ENCODE data around the gene ACSS1.

Gene ACSS1

DNA sequence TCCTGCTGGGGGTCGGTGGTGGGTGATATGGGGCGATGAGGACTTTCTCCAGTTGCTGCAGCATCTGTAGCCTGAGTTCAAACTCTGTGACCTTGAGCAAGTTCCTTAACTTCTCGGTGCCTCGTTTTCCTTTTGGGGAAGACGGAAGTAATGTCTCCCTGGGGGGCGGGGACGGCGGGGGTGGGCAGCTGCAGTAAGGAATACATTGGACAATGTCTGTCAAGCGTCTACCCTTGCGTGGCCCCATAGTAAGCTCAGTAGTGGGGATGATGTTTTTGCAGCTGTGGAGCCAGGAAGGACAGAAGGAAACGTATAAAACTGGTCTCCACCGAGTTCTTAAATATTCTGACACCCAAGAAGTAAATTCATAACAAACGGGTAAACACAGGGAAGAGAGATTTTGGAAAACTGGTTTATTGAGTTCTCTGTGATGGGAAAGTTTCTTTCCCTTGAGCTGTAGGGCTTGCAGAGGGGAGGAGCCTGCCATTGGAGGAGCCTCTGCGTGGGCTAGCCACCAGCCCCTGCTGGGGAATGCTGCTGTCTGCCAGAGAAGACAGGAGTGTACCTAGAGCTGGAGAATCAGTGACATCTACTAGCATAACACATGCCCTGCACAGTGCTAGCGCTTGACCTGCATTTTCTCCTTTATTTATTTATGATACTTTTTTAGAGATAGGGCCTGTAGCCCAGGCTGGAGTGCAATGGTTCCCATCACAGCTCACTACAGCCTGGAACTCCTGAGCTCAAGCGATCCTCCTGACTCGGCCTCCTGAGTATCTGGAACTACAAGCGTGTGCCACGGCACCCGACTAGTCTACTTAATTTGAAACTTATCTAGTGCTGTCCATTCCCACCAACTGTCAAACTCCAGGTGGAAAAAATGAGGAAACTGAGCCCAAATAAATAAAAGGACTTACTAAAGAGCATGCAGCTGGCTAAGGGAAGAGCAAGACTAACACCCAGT is 1.2 kb upstream of the ACSS1 start:
- no peak for DNase-seq (ENCODE audit: low spot score)
- TF ChIP-seq, protein P1, sequence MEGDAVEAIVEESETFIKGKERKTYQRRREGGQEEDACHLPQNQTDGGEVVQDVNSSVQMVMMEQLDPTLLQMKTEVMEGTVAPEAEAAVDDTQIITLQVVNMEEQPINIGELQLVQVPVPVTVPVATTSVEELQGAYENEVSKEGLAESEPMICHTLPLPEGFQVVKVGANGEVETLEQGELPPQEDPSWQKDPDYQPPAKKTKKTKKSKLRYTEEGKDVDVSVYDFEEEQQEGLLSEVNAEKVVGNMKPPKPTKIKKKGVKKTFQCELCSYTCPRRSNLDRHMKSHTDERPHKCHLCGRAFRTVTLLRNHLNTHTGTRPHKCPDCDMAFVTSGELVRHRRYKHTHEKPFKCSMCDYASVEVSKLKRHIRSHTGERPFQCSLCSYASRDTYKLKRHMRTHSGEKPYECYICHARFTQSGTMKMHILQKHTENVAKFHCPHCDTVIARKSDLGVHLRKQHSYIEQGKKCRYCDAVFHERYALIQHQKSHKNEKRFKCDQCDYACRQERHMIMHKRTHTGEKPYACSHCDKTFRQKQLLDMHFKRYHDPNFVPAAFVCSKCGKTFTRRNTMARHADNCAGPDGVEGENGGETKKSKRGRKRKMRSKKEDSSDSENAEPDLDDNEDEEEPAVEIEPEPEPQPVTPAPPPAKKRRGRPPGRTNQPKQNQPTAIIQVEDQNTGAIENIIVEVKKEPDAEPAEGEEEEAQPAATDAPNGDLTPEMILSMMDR (IDR thresholded peaks at IDR 0.05; ENCODE audit: extremely low read depth, missing control alignments): no peak

DNA sequence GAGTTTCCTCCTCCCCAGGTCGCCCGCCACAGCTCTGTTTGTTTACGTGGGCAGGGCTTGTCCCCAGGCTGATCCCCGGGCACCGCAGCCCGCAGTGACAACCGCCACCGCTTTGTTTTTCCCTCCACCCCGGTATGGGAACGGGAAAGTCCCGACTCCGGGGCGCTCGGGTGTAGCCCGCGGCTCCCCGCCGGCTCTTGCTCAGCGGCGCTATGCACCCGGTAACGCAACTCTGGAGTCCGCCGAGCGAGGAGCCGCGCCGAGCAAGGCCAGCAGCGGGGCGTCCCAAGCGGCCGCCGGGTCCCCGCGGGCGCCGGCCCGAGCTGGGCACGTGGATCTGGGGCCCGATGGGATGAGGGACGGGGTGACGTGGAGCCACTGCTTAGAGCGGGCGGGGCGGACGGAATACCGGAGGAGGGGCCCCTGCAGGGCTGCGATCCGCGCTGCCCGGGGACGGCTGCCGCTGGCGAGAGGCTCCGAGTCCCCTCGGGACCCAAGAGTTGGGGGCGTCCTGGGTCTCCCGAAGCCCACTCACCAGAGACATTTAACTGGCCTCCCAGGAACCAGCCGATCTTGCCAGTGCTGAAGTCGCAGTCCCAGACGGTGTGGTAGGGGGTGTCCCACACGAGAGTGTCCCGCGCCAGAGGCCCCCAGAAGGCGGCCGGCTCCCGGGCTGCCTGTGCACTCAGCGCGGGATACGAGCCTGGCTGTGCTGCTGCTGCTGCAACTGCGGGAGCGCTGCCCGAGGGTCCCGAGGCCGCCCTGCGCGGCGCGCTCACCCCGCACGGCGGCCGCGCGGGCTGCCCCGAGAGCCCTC is 497 bp downstream of the ACSS1 start:
- peak; percentile 78 for DNase-seq (ENCODE audit: low spot score)

DNA sequence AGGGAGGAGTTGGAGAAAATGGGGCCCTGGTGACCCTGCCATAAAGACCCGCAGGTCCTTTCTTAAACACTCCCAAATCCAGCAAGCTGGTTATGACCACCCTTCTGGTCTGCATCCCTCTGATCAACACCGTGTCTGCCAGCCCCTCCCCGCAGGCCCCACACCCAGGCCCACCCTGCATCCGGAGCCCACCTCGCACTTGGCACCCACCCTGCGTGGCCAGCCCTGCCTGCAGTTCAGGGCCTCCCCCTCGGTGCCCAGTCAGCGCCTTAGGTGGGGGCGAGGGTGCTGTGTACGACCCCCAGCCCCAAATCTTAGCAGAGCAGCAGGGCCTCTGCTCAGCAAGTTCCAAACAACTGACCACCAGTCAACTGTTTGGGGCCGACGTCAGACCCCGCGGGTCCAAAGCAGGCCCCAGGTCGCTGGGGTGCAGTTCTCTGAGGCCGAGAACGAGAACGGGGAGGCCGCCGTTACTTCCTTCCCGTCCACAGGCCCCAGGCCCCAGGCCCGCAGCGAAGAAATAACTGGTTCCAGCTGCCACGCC is 1.2 kb downstream of the ACSS1 start:
- TF ChIP-seq, protein P1 (IDR thresholded peaks at IDR 0.05; ENCODE audit: extremely low read depth, missing control alignments): no peak
- no peak for DNase-seq (ENCODE audit: low spot score)

More for the DNA sequence above, 497 bp downstream of the ACSS1 start:
- TF ChIP-seq, protein P1 (IDR thresholded peaks at IDR 0.05; ENCODE audit: extremely low read depth, missing control alignments): no peak

DNA sequence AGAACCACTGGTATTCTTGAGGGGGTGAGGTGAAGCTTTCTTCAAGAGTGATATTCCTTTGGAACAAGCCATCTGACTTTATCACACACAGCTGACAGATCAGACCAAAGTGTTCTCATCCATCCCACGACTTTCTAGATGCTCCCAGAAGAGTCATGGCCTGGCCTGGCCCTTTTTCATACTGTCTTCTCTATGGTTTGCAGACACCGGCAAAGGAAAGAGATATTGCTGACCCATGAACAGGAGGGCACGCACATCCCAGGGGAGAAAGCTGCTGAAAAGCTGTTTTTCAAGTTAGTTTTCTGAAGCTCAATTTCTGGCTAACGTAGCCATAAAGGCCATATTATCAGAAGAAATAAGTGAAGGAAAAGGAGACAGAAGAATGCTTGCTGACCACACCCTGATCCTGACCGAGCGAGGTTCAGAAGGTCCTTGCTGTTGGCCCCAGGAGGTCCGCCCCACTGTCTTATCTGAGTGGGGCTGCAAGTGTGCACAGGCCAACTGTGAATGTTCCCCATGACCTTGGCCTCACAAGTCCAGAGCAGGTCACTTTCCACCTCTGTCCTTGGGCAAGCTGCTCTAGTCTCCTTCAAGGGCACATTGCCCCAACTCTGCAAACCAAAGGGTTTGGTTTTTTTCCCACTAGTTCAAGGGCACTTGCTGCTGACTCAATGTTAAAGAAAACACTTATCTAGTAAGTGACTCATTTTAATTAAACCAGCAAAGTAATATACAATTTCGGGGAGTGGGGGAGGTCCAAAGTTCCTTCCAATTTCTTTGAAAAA is 2.0 kb downstream of the ACSS1 start:
- TF ChIP-seq, protein P1 (IDR thresholded peaks at IDR 0.05; ENCODE audit: extremely low read depth, missing control alignments): no peak
- no peak for DNase-seq (ENCODE audit: low spot score)

DNA sequence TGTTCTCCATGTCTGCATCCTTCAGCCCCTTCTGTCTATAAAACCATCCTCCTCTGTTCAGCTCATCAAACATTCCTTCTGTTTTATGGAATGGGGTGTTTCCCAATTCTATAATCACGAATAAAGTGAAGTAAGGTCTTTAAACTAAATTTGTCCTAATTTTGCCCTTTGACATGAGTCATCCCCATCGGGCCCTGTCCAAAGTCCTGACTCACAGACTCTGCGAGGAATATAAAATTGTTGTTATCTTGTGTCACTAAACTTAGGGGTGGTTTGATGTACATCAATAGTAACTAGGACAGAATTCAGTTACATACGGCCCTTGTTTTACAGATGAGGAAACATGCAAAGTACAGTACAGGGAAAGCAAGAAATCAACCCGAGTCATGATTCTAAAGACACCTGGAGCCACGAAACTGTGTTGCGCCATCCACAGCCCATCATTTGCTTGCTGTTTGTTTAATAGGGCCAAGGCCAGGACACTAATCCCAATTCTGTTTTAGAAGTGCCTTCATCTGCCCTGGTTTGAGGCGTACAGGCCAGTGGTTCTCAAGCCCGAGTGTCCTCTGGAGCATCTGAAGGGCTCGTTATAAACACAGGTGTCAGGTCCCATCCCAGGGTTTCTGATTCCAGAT is 2.8 kb downstream of the ACSS1 start:
- DNase-seq (ENCODE audit: low spot score): no peak
- TF ChIP-seq, protein P1 (IDR thresholded peaks at IDR 0.05; ENCODE audit: extremely low read depth, missing control alignments): no peak

DNA sequence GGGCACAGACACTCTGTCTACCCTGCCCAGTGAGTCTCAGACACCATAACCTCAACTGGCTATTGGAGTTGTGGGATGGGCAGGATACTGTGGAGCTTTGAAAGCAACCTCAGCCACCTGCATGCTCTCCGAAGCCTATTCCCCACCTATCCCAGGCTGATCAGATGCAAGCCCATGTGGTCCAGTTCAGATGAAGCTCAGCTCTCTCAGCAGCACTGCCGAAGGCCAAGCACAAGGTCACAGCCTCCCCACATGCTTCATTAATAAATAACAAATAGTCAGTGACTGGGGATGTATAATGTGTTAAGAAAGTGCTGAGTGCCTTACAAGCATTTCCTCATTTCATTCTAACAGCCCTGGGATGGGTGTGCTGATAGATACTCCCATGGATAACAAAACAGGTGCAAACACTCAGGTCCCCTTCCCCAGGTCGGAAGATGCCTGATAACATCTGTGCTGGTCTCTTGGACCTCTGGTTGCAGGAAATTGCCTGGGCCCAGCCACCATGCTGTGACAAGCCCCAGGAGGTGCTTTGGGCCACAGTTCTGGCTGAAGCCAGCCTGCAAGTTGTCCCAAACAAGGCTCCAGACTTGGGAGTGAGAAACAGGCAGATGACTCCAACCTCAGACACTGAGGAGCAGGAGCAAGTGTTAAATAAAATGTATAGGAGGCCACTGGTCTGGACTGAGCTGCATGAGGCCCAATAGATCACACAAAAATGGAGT is 3.7 kb downstream of the ACSS1 start:
- no peak for DNase-seq (ENCODE audit: low spot score)
- TF ChIP-seq, protein P1 (IDR thresholded peaks at IDR 0.05; ENCODE audit: extremely low read depth, missing control alignments): no peak

All from GM20000 (cell line).